GM18526 (cell line): ENCODE measurements around the gene PARP8.

Experiments
- POLR2A ChIP-seq: IDR thresholded peaks from 3 replicates; pipeline ENCODE4 v1.6.1; 2011; ENCODE audit not compliant: insufficient read length; ENCODE audit errors: extremely low read depth

The PARP8 gene

GRCh38 chr5:50745221-50745910 is 78.9 kb downstream of the PARP8 start:
- TF ChIP-seq POLR2A = no peak

GRCh38 chr5:50749181-50749580 is 82.7 kb downstream of the PARP8 start:
- TF ChIP-seq POLR2A = no peak

- TF ChIP-seq POLR2A = no peak
Observed at GRCh38 chr5:50749873-50750272, 83.4 kb downstream of the PARP8 start.

- TF ChIP-seq POLR2A = no peak
Observed at GRCh38 chr5:50751064-50751657, 84.7 kb downstream of the PARP8 start.

- no peak for TF ChIP-seq POLR2A
Observed at GRCh38 chr5:50752800-50753199, 86.4 kb downstream of the PARP8 start.

- TF ChIP-seq POLR2A = no peak
Observed at GRCh38 chr5:50759526-50760270, 93.3 kb downstream of the PARP8 start.

- TF ChIP-seq POLR2A = no peak
Observed at GRCh38 chr5:50763351-50763750, 96.9 kb downstream of the PARP8 start.

GRCh38 chr5:50763846-50764245 is 97.4 kb downstream of the PARP8 start:
- no peak for TF ChIP-seq POLR2A

- TF ChIP-seq POLR2A = no peak
Observed at GRCh38 chr5:50766042-50766441, 99.6 kb downstream of the PARP8 start.

- no peak for TF ChIP-seq POLR2A
Observed at GRCh38 chr5:50766462-50766861, 100.0 kb downstream of the PARP8 start.

- no peak for TF ChIP-seq POLR2A
Observed at GRCh38 chr5:50766967-50767366, 100.5 kb downstream of the PARP8 start.

- TF ChIP-seq POLR2A = no peak
Observed at GRCh38 chr5:50767588-50767987, 101.2 kb downstream of the PARP8 start.

- no peak for TF ChIP-seq POLR2A
Observed at GRCh38 chr5:50768634-50769033, 102.2 kb downstream of the PARP8 start.

GRCh38 chr5:50770441-50770840 is 104.0 kb downstream of the PARP8 start:
- TF ChIP-seq POLR2A = no peak

- no peak for TF ChIP-seq POLR2A
Observed at GRCh38 chr5:50786073-50786472, 119.6 kb downstream of the PARP8 start.

GRCh38 chr5:50791813-50792212 is 125.4 kb downstream of the PARP8 start:
- no peak for TF ChIP-seq POLR2A
